GM23248 (cell line): Measurements from ENCODE around the gene MICU1.

Experiments used
- EZH2 ChIP-seq: fragments of 200-600 bp; sonication (generic); IDR thresholded peaks from 2 replicates; pipeline ENCODE4 v1.6.1; 2018; ENCODE audit warnings: antibody characterized with exemption, mild to moderate bottlenecking; ENCODE audit not compliant: insufficient read depth, poor library complexity, severe bottlenecking
- EZH2phosphoT487 ChIP-seq: fragments of 200-600 bp; sonication (generic); IDR thresholded peaks from 2 replicates; pipeline ENCODE4 v1.6.1; 2018; ENCODE audit warnings: antibody characterized with exemption, moderate library complexity, mild to moderate bottlenecking, low read depth; ENCODE audit not compliant: insufficient read depth

DNA sequence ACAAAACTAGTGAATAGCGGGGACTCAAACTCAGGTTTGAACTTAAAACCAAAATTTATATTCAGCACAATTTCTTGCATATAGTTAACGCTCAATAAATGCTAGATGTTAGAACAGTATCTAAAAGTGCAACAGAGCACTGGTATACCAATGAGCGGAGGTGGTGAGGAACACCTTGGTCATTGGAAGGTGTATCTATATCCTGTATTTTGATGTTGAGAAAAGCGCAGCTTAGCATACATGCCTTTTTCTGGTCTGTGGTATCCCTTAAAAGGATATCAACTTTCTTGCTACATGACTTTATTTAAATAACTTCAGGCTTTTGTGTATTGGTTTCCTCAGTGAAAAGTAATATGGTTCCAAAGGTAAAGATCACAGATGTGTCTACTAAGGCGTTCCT lies 237.8 kb downstream of the MICU1 start:
- TF ChIP-seq EZH2 (no peak), EZH2phosphoT487 (no peak)
